K562 (cell line): Measurements from ENCODE around the gene ELOVL1. TPM values are rescaled to one million over a fixed set of nuclear protein-coding genes. Genes with fewer than 3 reads are reported as not detected.
A peak's percentile ranks its signal among the peaks of the same experiment; 100 is the strongest.

Experiments
- BHLHE40 ChIP-seq: IDR thresholded peaks from 2 replicates; pipeline ENCODE4 v1.6.1; 2011; ENCODE audit warnings: low read length, improper control_type of control experiment
- COPS2 ChIP-seq: fragments of 450-650 bp; conservative IDR thresholded peaks from 2 replicates; pipeline ENCODE4 v1.6.1; 2016; ENCODE audit warnings: mild to moderate bottlenecking, moderate library complexity
- FOXK1 ChIP-seq: sonication (generic); formaldehyde crosslinking; IDR thresholded peaks from 2 replicates; pipeline ENCODE4 v1.8.0; 2022; ENCODE audit warnings: missing genetic modification reagents, mild to moderate bottlenecking, borderline replicate concordance
- KAT8 ChIP-seq: fragments of 450-650 bp; IDR thresholded peaks from 2 replicates; pipeline ENCODE4 v1.6.1; 2016; ENCODE audit warnings: low read depth, mild to moderate bottlenecking
- MYC ChIP-seq, 2 experiments: fragments of 250-450 bp in 1 of 2; sonication (Bioruptor Pico) in 1 of 2; IDR thresholded peaks; 2 replicates each; pipeline versions ENCODE4 v1.5.1 to v1.6.1; 2012 to 2021; ENCODE audit warnings: low read depth in 2 of 2, borderline replicate concordance in 1 of 2, improper control_type of control experiment in 1 of 2, low read length in 1 of 2, mild to moderate bottlenecking in 1 of 2, moderate library complexity in 1 of 2
- NBN ChIP-seq: fragments of 450-650 bp; IDR thresholded peaks from 2 replicates; pipeline ENCODE4 v1.6.1; 2016; ENCODE audit warnings: low read depth, mild to moderate bottlenecking
- SMARCE1 ChIP-seq: fragments of 450-650 bp; IDR thresholded peaks from 2 replicates; pipeline ENCODE4 v1.7.1; 2016; ENCODE audit warnings: mild to moderate bottlenecking
- SMC3 ChIP-seq: conservative IDR thresholded peaks from 2 replicates; pipeline ENCODE4 v1.6.1; 2011; ENCODE audit warnings: low read depth, low read length, improper control_type of control experiment; ENCODE audit not compliant: insufficient read depth
- TEAD4 ChIP-seq, 2 experiments: sonication (generic) in 1 of 2; formaldehyde crosslinking in 1 of 2; IDR thresholded peaks; 2 replicates each; pipeline versions ENCODE4 v1.6.1 to v1.8.0; 2012 to 2022; ENCODE audit warnings: borderline replicate concordance in 1 of 2, inconsistent platforms in 1 of 2, low read length in 1 of 2, mild to moderate bottlenecking in 1 of 2, missing genetic modification reagents in 1 of 2
- ZNF583 ChIP-seq: fragments of 250-450 bp; sonication (Bioruptor Pico); IDR thresholded peaks from 2 replicates; pipeline ENCODE4 v1.4.0; 2020
- ZNF766 ChIP-seq: fragments of 200-800 bp; sonication (Bioruptor generic); conservative IDR thresholded peaks from 2 replicates; pipeline ENCODE4 v1.6.1; 2016; ENCODE audit warnings: missing genetic modification characterization, missing compliant biosample characterization
- polyA plus RNA-seq, 8 experiments: library from polyadenylated mRNA; depleted of rRNA in 4 of 8; stranded (reverse) in 5 of 8; unstranded in 3 of 8; fragments of >200 nt; fragmentation: Nextera tagmentation in 2 of 8; fragmentation: Illumina TruSeq in 1 of 8; extraction: Ambion mirVana in 2 of 8; extraction: Trizol in 1 of 8; gene quantifications; 2 replicates each; pipeline versions ENCODE4 v1.2.1 to v1.2.3, GENCODE V29; 2011 to 2014; ENCODE audit warnings: inconsistent platforms in 1 of 8, missing spikeins in 1 of 8
- total RNA-seq, 7 experiments: library from RNA; depleted of rRNA in 6 of 7; stranded (reverse); fragments of >200 nt in 6 of 7; fragmentation: Illumina TruSeq in 2 of 7; extraction: Trizol in 2 of 7; gene quantifications; 2 replicates each; pipeline versions ENCODE4 v1.2.1 to v1.2.3, GENCODE V29; 2011 to 2021; ENCODE audit warnings: low replicate concordance in 1 of 7
- TF ChIP-seq, protein P1 (sequence below): sonication (generic); formaldehyde crosslinking; IDR thresholded peaks from 2 replicates; pipeline ENCODE4 v1.8.1; 2023; ENCODE audit warnings: missing genetic modification reagents, mild to moderate bottlenecking, borderline replicate concordance
- TF ChIP-seq, protein P2 (sequence below): fragments of 450-650 bp; formaldehyde crosslinking; IDR thresholded peaks from 2 replicates; pipeline ENCODE4 v1.4.0; 2022; ENCODE audit warnings: missing genetic modification characterization
- TF ChIP-seq, protein P3 (sequence below): fragments of 450-650 bp; IDR thresholded peaks from 2 replicates; pipeline ENCODE4 v1.6.1; 2017; ENCODE audit warnings: antibody characterized with exemption, mild to moderate bottlenecking

The ELOVL1 gene
- total and polyA plus RNA-seq, 9 of the 15 experiments (the other 6 are each of a cell fraction or from before 2014, with no cell fraction given) = 51.0 to 157 (median 70.3) TPM

DNA sequence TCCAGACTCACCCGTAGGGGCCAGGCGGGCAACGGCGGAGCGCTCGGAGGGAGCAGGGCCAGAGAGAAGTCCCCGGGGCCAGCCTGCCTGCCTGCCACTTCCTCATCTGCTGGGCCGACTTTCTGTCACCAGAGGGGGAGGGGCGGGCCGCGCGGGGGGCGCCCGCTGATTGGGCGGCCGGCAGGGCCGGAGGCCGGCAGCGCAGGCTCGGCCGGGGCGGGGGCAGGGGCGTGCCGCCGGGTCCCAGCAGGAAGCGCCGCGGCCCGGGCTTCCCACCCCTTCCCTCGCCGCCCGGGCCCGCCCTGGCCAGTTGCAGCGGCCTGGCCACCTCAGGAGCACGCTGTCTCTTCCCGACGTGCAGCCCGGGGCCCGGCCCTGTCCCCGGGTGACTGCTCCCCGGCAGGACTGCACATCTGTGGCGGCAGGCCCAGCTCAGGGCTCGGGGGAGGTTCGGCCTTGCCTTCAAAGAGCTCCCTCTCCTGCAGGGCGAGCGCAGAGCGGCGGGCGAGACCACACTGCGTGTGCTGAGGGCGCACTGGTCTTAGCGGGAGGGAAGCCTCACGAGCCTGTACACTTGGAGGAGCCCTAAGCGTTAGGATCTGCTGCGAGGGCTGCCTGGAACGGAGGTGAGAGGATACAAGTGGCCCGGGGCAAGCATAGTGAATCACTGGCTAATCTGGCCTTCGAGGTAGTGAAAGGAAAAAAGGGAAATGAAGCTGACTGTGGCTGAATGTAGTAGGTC, at the start of gene ELOVL1 (continued):
- TF ChIP-seq, protein P1, sequence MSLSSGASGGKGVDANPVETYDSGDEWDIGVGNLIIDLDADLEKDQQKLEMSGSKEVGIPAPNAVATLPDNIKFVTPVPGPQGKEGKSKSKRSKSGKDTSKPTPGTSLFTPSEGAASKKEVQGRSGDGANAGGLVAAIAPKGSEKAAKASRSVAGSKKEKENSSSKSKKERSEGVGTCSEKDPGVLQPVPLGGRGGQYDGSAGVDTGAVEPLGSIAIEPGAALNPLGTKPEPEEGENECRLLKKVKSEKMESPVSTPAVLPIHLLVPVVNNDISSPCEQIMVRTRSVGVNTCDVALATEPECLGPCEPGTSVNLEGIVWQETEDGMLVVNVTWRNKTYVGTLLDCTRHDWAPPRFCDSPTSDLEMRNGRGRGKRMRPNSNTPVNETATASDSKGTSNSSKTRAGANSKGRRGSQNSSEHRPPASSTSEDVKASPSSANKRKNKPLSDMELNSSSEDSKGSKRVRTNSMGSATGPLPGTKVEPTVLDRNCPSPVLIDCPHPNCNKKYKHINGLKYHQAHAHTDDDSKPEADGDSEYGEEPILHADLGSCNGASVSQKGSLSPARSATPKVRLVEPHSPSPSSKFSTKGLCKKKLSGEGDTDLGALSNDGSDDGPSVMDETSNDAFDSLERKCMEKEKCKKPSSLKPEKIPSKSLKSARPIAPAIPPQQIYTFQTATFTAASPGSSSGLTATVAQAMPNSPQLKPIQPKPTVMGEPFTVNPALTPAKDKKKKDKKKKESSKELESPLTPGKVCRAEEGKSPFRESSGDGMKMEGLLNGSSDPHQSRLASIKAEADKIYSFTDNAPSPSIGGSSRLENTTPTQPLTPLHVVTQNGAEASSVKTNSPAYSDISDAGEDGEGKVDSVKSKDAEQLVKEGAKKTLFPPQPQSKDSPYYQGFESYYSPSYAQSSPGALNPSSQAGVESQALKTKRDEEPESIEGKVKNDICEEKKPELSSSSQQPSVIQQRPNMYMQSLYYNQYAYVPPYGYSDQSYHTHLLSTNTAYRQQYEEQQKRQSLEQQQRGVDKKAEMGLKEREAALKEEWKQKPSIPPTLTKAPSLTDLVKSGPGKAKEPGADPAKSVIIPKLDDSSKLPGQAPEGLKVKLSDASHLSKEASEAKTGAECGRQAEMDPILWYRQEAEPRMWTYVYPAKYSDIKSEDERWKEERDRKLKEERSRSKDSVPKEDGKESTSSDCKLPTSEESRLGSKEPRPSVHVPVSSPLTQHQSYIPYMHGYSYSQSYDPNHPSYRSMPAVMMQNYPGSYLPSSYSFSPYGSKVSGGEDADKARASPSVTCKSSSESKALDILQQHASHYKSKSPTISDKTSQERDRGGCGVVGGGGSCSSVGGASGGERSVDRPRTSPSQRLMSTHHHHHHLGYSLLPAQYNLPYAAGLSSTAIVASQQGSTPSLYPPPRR (CRISPR knock-in tag) = peak; percentile 77
- TF ChIP-seq NBN (peak; percentile 79; the same call in 1 of the 2 replicates), TEAD4 (IDR thresholded peaks at IDR 0.05; ENCODE audit: low read length) (peak; percentile 11; the same call in 1 of the 2 replicates), TEAD4 (CRISPR knock-in tag; IDR thresholded peaks at IDR 0.05; ENCODE audit: borderline replicate concordance) (0 out of 2 replicates have a peak, but pooled peaks have one; percentile 32), MYC (IDR thresholded peaks at IDR 0.05; ENCODE audit: low read depth, low read length) (peak; percentile 80), MYC (CRISPR knock-in tag; IDR thresholded peaks at IDR 0.05; ENCODE audit: borderline replicate concordance, low read depth) (peak; percentile 49; the same call in 1 of the 2 replicates), ZNF583 (peak; percentile 71; the same call in 1 of the 2 replicates), BHLHE40 (peak; percentile 67), SMC3 (peak; percentile 34; the same call in 1 of the 2 replicates), ZNF766 (CRISPR knock-in tag) (peak; percentile 48; the same call in 1 of the 2 replicates), FOXK1 (CRISPR knock-in tag) (peak; percentile 70; the same call in 1 of the 2 replicates), SMARCE1 (peak; percentile 79), KAT8 (no peak), COPS2 (no peak)
- TF ChIP-seq, protein P2, sequence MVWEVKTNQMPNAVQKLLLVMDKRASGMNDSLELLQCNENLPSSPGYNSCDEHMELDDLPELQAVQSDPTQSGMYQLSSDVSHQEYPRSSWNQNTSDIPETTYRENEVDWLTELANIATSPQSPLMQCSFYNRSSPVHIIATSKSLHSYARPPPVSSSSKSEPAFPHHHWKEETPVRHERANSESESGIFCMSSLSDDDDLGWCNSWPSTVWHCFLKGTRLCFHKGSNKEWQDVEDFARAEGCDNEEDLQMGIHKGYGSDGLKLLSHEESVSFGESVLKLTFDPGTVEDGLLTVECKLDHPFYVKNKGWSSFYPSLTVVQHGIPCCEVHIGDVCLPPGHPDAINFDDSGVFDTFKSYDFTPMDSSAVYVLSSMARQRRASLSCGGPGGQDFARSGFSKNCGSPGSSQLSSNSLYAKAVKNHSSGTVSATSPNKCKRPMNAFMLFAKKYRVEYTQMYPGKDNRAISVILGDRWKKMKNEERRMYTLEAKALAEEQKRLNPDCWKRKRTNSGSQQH (CRISPR knock-in tag) = 0 out of 2 replicates have a peak, but pooled peaks have one; percentile 39
- TF ChIP-seq, protein P3, sequence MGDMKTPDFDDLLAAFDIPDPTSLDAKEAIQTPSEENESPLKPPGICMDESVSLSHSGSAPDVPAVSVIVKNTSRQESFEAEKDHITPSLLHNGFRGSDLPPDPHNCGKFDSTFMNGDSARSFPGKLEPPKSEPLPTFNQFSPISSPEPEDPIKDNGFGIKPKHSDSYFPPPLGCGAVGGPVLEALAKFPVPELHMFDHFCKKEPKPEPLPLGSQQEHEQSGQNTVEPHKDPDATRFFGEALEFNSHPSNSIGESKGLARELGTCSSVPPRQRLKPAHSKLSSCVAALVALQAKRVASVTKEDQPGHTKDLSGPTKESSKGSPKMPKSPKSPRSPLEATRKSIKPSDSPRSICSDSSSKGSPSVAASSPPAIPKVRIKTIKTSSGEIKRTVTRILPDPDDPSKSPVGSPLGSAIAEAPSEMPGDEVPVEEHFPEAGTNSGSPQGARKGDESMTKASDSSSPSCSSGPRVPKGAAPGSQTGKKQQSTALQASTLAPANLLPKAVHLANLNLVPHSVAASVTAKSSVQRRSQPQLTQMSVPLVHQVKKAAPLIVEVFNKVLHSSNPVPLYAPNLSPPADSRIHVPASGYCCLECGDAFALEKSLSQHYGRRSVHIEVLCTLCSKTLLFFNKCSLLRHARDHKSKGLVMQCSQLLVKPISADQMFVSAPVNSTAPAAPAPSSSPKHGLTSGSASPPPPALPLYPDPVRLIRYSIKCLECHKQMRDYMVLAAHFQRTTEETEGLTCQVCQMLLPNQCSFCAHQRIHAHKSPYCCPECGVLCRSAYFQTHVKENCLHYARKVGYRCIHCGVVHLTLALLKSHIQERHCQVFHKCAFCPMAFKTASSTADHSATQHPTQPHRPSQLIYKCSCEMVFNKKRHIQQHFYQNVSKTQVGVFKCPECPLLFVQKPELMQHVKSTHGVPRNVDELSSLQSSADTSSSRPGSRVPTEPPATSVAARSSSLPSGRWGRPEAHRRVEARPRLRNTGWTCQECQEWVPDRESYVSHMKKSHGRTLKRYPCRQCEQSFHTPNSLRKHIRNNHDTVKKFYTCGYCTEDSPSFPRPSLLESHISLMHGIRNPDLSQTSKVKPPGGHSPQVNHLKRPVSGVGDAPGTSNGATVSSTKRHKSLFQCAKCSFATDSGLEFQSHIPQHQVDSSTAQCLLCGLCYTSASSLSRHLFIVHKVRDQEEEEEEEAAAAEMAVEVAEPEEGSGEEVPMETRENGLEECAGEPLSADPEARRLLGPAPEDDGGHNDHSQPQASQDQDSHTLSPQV = peak; percentile 95
